HepG2 (cell line): ENCODE data around the gene HNRNPF. TPM values are rescaled to one million over a fixed set of nuclear protein-coding genes. Genes with fewer than 3 reads are reported as not detected.

Source experiments
- ATAD3A ChIP-seq: sonication (generic); formaldehyde crosslinking; IDR thresholded peaks from 2 replicates; pipeline ENCODE4 v1.4.0; 2020; ENCODE audit warnings: missing genetic modification reagents
- DRAP1 ChIP-seq: IDR thresholded peaks from 2 replicates; pipeline ENCODE4 v1.6.1; 2016; ENCODE audit warnings: missing genetic modification reagents, missing compliant biosample characterization
- ETV5 ChIP-seq: IDR thresholded peaks from 2 replicates; pipeline ENCODE4 v1.6.1; 2018; ENCODE audit warnings: missing biosample characterization, missing genetic modification reagents, inconsistent platforms, borderline replicate concordance
- FLYWCH1 ChIP-seq: sonication (generic); formaldehyde crosslinking; IDR thresholded peaks from 2 replicates; pipeline ENCODE4 v1.8.1; 2023; ENCODE audit warnings: mild to moderate bottlenecking, missing genetic modification reagents
- HMGA1 ChIP-seq: sonication (generic); formaldehyde crosslinking; conservative IDR thresholded peaks from 2 replicates; pipeline ENCODE4 v1.4.0; 2020; ENCODE audit warnings: missing genetic modification reagents
- HNRNPUL1 ChIP-seq: fragments of 200-400 bp; formaldehyde crosslinking; IDR thresholded peaks from 2 replicates; pipeline ENCODE4 v1.6.1; 2017; ENCODE audit warnings: low read depth, mild to moderate bottlenecking, low read length, moderate library complexity
- HOMEZ ChIP-seq: IDR thresholded peaks from 2 replicates; pipeline ENCODE4 v1.6.1; 2016; ENCODE audit warnings: low read depth
- IKZF1 ChIP-seq: fragments of 450-650 bp; IDR thresholded peaks from 2 replicates; pipeline ENCODE4 v1.7.1; 2016
- KDM6A ChIP-seq: IDR thresholded peaks from 2 replicates; pipeline ENCODE4 v1.6.1; 2016; ENCODE audit warnings: low read depth
- MAFF ChIP-seq: IDR thresholded peaks from 2 replicates; pipeline ENCODE4 v1.6.1; 2011; ENCODE audit warnings: low read depth, low read length, improper control_type of control experiment
- MAFK ChIP-seq, 2 experiments: IDR thresholded peaks in 1 of 2; conservative IDR thresholded peaks in 1 of 2; 2 replicates each; pipeline ENCODE4 v1.6.1; 2011; ENCODE audit warnings: improper control_type of control experiment in 2 of 2, low read length in 2 of 2
- MED1 ChIP-seq: sonication (generic); formaldehyde crosslinking; IDR thresholded peaks from 2 replicates; pipeline ENCODE4 v1.4.0; 2020; ENCODE audit warnings: missing genetic modification reagents
- MEIS1 ChIP-seq: sonication (generic); formaldehyde crosslinking; IDR thresholded peaks from 2 replicates; pipeline ENCODE4 v1.9.0; 2021; ENCODE audit warnings: mild to moderate bottlenecking, missing genetic modification reagents, moderate library complexity, borderline replicate concordance
- MYC ChIP-seq: sonication (generic); formaldehyde crosslinking; IDR thresholded peaks from 2 replicates; pipeline ENCODE4 v1.9.0; 2021; ENCODE audit warnings: missing genetic modification reagents, borderline replicate concordance
- NFYB ChIP-seq: sonication (generic); formaldehyde crosslinking; IDR thresholded peaks from 2 replicates; pipeline ENCODE4 v1.4.0; 2020; ENCODE audit warnings: missing genetic modification reagents
- PAF1 ChIP-seq: IDR thresholded peaks from 2 replicates; pipeline ENCODE4 v1.6.1; 2016; ENCODE audit warnings: missing genetic modification reagents, missing compliant biosample characterization
- RFXANK ChIP-seq: IDR thresholded peaks from 2 replicates; pipeline ENCODE4 v1.6.1; 2016
- SKI ChIP-seq: fragments of 450-650 bp; IDR thresholded peaks from one replicate; pipeline ENCODE4 v1.6.1; 2018; ENCODE audit warnings: mild to moderate bottlenecking; ENCODE audit not compliant: partially characterized antibody
- SP5 ChIP-seq: IDR thresholded peaks from 2 replicates; pipeline ENCODE4 v1.6.1; 2016; ENCODE audit warnings: low read depth, borderline replicate concordance
- XRCC5 ChIP-seq: fragments of 200-400 bp; formaldehyde crosslinking; optimal IDR thresholded peaks from 2 replicates; pipeline ENCODE3; 2017; ENCODE audit warnings: mild to moderate bottlenecking, low read length
- ZBTB26 ChIP-seq: IDR thresholded peaks from 2 replicates; pipeline ENCODE4 v1.6.1; 2016; ENCODE audit warnings: missing compliant biosample characterization, missing genetic modification reagents, borderline replicate concordance
- ZFP36L2 ChIP-seq: sonication (generic); formaldehyde crosslinking; IDR thresholded peaks from 2 replicates; pipeline ENCODE4 v1.4.0; 2020; ENCODE audit warnings: missing genetic modification reagents
- ZNF235 ChIP-seq: sonication (generic); formaldehyde crosslinking; IDR thresholded peaks from 2 replicates; pipeline ENCODE4 v1.8.1; 2023; ENCODE audit warnings: mild to moderate bottlenecking, missing genetic modification reagents, borderline replicate concordance
- ZNF326 ChIP-seq: sonication (generic); formaldehyde crosslinking; IDR thresholded peaks from 2 replicates; pipeline ENCODE4 v1.4.0; 2020; ENCODE audit warnings: missing genetic modification reagents, borderline replicate concordance
- ZNF343 ChIP-seq: sonication (generic); formaldehyde crosslinking; IDR thresholded peaks from 2 replicates; pipeline ENCODE4 v1.4.0; 2020; ENCODE audit warnings: mild to moderate bottlenecking, missing genetic modification reagents
- ZNF580 ChIP-seq: IDR thresholded peaks from 2 replicates; pipeline ENCODE4 v1.6.1; 2016; ENCODE audit warnings: low read depth, borderline replicate concordance
- ZNF614 ChIP-seq: IDR thresholded peaks from 2 replicates; pipeline ENCODE4 v1.6.1; 2018; ENCODE audit warnings: missing biosample characterization, missing genetic modification reagents, inconsistent platforms, borderline replicate concordance
- ZNF644 ChIP-seq: IDR thresholded peaks from 2 replicates; pipeline ENCODE4 v1.6.1; 2016; ENCODE audit warnings: low read depth
- ZNF746 ChIP-seq: sonication (generic); formaldehyde crosslinking; IDR thresholded peaks from 2 replicates; pipeline ENCODE4 v1.8.0; 2022; ENCODE audit warnings: mild to moderate bottlenecking, missing genetic modification reagents
- ZNF781 ChIP-seq: sonication (generic); formaldehyde crosslinking; IDR thresholded peaks from 2 replicates; pipeline ENCODE4 v1.5.1; 2020; ENCODE audit warnings: borderline replicate concordance, mild to moderate bottlenecking, missing genetic modification reagents; ENCODE audit errors: not compliant biosample characterization
- ZNF879 ChIP-seq: sonication (generic); formaldehyde crosslinking; IDR thresholded peaks from 2 replicates; pipeline ENCODE4 v1.8.1; 2023; ENCODE audit warnings: missing genetic modification reagents
- polyA plus RNA-seq, 8 experiments: library from polyadenylated mRNA; depleted of rRNA in 3 of 8; stranded (reverse) in 7 of 8; unstranded in 1 of 8; fragments of >200 nt; fragmentation: Illumina TruSeq in 4 of 8; extraction: Trizol in 4 of 8; gene quantifications; 2 replicates each; pipeline versions ENCODE4 v1.2.1 to v1.2.3, GENCODE V29; 2011 to 2016; ENCODE audit warnings: low read depth in 4 of 8, missing spikeins in 1 of 8, mixed read lengths in 1 of 8; ENCODE audit not compliant: insufficient read depth in 1 of 8
- total RNA-seq, 5 experiments: library from RNA; depleted of rRNA; stranded (reverse); fragments of >200 nt; fragmentation: Illumina TruSeq; extraction: Trizol; gene quantifications; 2 replicates each; pipeline ENCODE4 v1.2.3, GENCODE V29; 2016; ENCODE audit warnings: low read depth in 1 of 5

HNRNPF gene
- total and polyA plus RNA-seq, 2 of the 13 experiments (the other 11 are each of a cell fraction or from before 2014, with no cell fraction given), result 166 to 308 TPM

GRCh38 chr10:43348511-43349312 lies 60.3 kb downstream of the HNRNPF start (continued):
- no peak for TF ChIP-seq SKI
- no peak for TF ChIP-seq ZNF326
- no peak for TF ChIP-seq ZNF235 (CRISPR knock-in tag)
- TF ChIP-seq XRCC5, result peak; percentile 83
- no peak for TF ChIP-seq MEIS1 (CRISPR knock-in tag)
- TF ChIP-seq DRAP1, result no peak
- TF ChIP-seq ZNF580, result 0 out of 2 replicates have a peak, but pooled peaks have one; percentile 25
- TF ChIP-seq NFYB (CRISPR knock-in tag), result no peak
- 0 out of 2 replicates have a peak, but pooled peaks have one; percentile 26 for TF ChIP-seq ZBTB26 (CRISPR knock-in tag)
- TF ChIP-seq ZNF746, result no peak
- peak; percentile 37; the same call in 1 of the 2 replicates for TF ChIP-seq HOMEZ (CRISPR knock-in tag)
- no peak for TF ChIP-seq HMGA1 (CRISPR knock-in tag)
- TF ChIP-seq MED1, result no peak
- TF ChIP-seq HNRNPUL1, result no peak
- TF ChIP-seq ZNF644 (CRISPR knock-in tag), result no peak
- no peak for TF ChIP-seq ZNF781
- TF ChIP-seq KDM6A (CRISPR knock-in tag), result no peak
- TF ChIP-seq MYC (CRISPR knock-in tag), result no peak
- TF ChIP-seq ATAD3A (CRISPR knock-in tag), result no peak
- no peak for TF ChIP-seq PAF1 (CRISPR knock-in tag)
- no peak for TF ChIP-seq RFXANK (CRISPR knock-in tag)
- no peak for TF ChIP-seq ZFP36L2
- no peak for TF ChIP-seq SP5 (CRISPR knock-in tag)
- no peak for TF ChIP-seq IKZF1
- no peak for TF ChIP-seq ZNF879 (CRISPR knock-in tag)
- no peak for TF ChIP-seq FLYWCH1 (CRISPR knock-in tag)
- TF ChIP-seq ZNF614 (CRISPR knock-in tag), result no peak
- TF ChIP-seq MAFF, result no peak
- peak; percentile 14; the same call in 1 of the 2 replicates for TF ChIP-seq ETV5
- TF ChIP-seq ZNF343 (CRISPR knock-in tag), result no peak
- TF ChIP-seq MAFK (conservative IDR thresholded peaks at IDR 0.05 in 1 of 2, IDR thresholded peaks at IDR 0.05 in 1 of 2; ENCODE audit: low read length in 2 of 2), result no peak
